Middle frontal gyrus (tissue), 1 donor: ENCODE data around the gene ZNF628.

Experiments
- DNase-seq: peaks from one replicate; pipeline ENCODE4 v3.0.0-alpha.2; 2015; ENCODE audit warnings: low spot score; ENCODE audit errors: extremely low spot score

Gene ZNF628

GRCh38 chr19:55528030-55528803 lies 51.8 kb downstream of the ZNF628 start:
- no peak for DNase-seq

GRCh38 chr19:55529636-55530234 lies 53.3 kb downstream of the ZNF628 start:
- no peak for DNase-seq

- DNase-seq: no peak
These were observed 54.6 kb downstream of the ZNF628 start for GRCh38 chr19:55530996-55531395.
